PFSK-1 (cell line): ENCODE data around the gene CITED2.

Experiments
- FOXP2 ChIP-seq: optimal IDR thresholded peaks from 2 replicates; pipeline ENCODE3; 2011; ENCODE audit warnings: borderline replicate concordance, control low read depth, inconsistent platforms; ENCODE audit not compliant: insufficient read depth; ENCODE audit errors: extremely low read length, extremely low read depth
- POLR2AphosphoS5 ChIP-seq: IDR thresholded peaks from 2 replicates; pipeline ENCODE4 v1.6.1; 2012; ENCODE audit warnings: low read depth, mild to moderate bottlenecking, control low read depth, low read length, moderate library complexity
- SIN3A ChIP-seq: IDR thresholded peaks from 2 replicates; pipeline ENCODE4 v1.6.1; 2012; ENCODE audit warnings: mild to moderate bottlenecking, low read length, moderate library complexity, borderline replicate concordance; ENCODE audit not compliant: insufficient read depth
- TAF1 ChIP-seq: IDR thresholded peaks from 2 replicates; pipeline ENCODE4 v1.6.1; 2012; ENCODE audit warnings: low read length, control low read depth, borderline replicate concordance; ENCODE audit not compliant: insufficient read depth
- TF ChIP-seq, protein P1 (sequence below), 2 experiments: IDR thresholded peaks; 2 replicates each; pipeline versions ENCODE4 v1.6.1 to v1.8.0; 2011 to 2012; ENCODE audit warnings: low read depth in 2 of 2, low read length in 2 of 2, control low read depth in 1 of 2, inconsistent platforms in 1 of 2, mild to moderate bottlenecking in 1 of 2, moderate library complexity in 1 of 2; ENCODE audit not compliant: insufficient read depth in 1 of 2

Gene CITED2

DNA sequence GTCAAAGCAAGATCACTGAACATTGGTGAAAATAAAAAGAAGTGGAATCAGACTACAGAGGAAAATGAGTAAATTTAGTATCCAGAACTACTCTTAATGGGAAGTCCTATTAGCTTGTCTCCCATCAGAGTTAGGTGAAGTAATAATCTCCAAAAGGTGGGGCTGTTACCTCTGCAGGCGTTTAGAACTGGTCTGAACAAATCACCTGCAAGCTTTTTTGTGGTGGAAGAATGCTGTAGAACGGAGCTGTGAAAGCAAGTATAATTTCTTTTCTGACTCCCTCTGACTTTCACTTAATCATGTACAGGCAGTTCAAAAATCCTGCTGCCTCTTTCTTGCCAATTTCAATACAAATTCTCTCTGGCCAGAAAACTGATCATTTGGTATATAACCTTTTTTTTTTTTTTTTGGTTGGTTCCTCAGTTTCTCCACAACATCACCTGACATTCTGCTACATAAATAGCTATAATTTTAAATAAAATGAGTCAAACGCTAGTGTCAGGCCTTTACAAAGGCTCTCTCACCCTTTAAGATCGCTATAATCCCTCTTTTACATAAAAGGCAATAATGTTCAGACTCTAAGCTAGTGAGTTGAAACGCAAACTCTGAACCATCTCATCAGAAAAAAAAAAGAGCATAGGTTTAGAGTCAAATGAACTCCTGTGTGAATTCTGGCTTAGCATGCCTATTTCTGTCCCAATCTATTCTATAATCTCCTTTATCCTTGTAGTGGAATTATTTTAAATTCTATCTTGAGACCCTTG lies 38.8 kb downstream of the CITED2 start:
- TF ChIP-seq, protein P1, sequence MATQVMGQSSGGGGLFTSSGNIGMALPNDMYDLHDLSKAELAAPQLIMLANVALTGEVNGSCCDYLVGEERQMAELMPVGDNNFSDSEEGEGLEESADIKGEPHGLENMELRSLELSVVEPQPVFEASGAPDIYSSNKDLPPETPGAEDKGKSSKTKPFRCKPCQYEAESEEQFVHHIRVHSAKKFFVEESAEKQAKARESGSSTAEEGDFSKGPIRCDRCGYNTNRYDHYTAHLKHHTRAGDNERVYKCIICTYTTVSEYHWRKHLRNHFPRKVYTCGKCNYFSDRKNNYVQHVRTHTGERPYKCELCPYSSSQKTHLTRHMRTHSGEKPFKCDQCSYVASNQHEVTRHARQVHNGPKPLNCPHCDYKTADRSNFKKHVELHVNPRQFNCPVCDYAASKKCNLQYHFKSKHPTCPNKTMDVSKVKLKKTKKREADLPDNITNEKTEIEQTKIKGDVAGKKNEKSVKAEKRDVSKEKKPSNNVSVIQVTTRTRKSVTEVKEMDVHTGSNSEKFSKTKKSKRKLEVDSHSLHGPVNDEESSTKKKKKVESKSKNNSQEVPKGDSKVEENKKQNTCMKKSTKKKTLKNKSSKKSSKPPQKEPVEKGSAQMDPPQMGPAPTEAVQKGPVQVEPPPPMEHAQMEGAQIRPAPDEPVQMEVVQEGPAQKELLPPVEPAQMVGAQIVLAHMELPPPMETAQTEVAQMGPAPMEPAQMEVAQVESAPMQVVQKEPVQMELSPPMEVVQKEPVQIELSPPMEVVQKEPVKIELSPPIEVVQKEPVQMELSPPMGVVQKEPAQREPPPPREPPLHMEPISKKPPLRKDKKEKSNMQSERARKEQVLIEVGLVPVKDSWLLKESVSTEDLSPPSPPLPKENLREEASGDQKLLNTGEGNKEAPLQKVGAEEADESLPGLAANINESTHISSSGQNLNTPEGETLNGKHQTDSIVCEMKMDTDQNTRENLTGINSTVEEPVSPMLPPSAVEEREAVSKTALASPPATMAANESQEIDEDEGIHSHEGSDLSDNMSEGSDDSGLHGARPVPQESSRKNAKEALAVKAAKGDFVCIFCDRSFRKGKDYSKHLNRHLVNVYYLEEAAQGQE (IDR thresholded peaks at IDR 0.05; ENCODE audit: insufficient read depth in 1 of 2, low read depth in 2 of 2, low read length in 2 of 2) = no peak
- no peak for TF ChIP-seq TAF1
- no peak for TF ChIP-seq SIN3A
- no peak for TF ChIP-seq POLR2AphosphoS5
- no peak for TF ChIP-seq FOXP2

DNA sequence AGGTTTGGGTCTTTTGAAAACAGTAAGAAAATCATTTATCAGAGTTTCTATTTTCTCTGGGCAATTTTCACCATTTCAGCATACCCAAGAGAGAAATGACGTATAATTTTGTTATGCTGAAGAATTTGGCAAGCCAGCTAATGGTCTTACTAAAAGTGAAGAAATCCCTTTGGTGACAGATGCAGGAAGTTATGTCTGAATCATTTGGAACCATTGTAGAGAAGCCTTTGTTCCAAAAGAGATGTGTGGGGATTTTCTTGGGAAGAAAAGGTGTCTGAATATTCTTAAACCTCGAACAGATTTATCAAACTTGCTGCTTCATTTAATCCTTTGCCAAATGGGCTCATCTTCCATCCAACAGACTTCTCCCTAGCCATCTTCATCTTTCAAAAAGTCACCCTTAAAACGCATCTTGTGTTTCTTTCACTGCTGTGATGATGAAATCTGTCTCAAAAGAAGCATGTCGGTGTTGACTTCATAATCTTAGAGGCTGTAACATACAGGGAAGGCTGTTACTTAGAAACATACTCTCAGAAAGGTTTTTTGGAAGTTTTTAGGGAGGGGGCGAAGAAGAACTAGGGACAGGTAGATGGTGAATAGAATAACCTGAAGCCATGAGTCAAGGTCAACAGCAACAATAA lies 39.5 kb downstream of the CITED2 start:
- TF ChIP-seq FOXP2 (no peak), TAF1 (no peak), SIN3A (no peak), POLR2AphosphoS5 (no peak)
- TF ChIP-seq, protein P1 (IDR thresholded peaks at IDR 0.05; ENCODE audit: insufficient read depth in 1 of 2, low read depth in 2 of 2, low read length in 2 of 2) = no peak

DNA sequence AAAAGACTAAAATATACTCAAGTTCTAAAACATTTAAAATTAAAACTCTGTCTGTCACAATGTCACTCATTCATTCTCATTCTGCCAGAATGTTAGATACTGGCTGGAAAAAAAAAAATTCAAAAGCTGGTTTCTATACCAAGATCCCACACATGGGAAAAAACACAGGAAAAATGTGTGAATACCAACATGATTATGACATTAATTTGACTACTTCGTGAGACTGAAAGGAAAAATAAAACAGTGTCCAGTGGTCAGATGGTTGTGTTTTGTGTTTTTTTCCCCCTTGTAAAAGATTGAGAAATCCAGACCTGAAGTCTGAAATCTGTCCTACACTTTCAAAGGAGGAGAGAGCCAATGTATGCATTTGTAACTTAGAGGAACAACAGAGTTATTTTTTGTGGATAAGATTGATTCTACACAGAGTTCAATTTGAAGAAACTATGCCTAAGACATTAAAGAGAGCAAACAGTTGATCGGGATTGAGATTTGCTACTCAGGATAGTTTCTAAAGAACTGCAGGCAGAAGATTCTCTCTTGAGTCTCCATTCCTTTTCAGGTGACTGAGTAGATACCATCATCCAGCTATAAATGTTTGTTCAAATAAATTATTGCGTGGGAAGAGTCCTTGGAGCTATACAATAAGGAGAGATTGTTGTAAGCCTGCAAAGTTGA lies 43.5 kb downstream of the CITED2 start:
- TF ChIP-seq, protein P1 (IDR thresholded peaks at IDR 0.05; ENCODE audit: insufficient read depth in 1 of 2, low read depth in 2 of 2, low read length in 2 of 2) = no peak
- TF ChIP-seq TAF1 (no peak), POLR2AphosphoS5 (no peak), FOXP2 (no peak), SIN3A (no peak)

DNA sequence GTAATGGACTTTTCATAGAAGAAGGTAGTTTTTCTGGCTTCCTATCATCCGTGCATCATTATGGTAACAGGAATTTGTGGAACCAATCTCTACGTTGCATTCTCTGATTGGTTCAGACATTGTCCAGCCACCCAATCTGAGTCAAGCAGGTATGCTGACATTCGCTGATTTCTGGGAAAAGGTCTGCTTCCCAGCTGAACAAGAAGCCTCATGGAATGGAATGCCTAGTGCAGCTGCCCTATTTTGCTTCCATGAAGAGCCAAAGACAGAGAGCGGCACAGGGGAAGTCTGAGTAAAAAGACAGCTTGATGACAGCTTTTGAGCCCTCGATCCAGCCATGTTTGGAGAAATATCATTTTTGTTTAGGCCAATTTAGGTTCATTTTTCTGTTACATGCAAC lies 44.1 kb downstream of the CITED2 start:
- no peak for TF ChIP-seq FOXP2
- TF ChIP-seq POLR2AphosphoS5 = no peak
- TF ChIP-seq, protein P1 (IDR thresholded peaks at IDR 0.05; ENCODE audit: insufficient read depth in 1 of 2, low read depth in 2 of 2, low read length in 2 of 2) = no peak
- TF ChIP-seq TAF1 = no peak
- no peak for TF ChIP-seq SIN3A
